Astrocyte (in vitro differentiated cells and primary cell): ENCODE results near the gene FRY. TPM values are rescaled to one million over a fixed set of nuclear protein-coding genes. Genes with fewer than 3 reads are reported as not detected.

ENCODE experiments used
- DNase-seq: peaks from one replicate; pipeline ENCODE4 v3.0.0-alpha.2; 2010; ENCODE audit warnings: low read depth
- FAIRE-seq: peaks from 2 replicates; lab custom pipeline; 2011; peaks lifted over from hg19 to GRCh38; lab: Jason Lieb, UNC
- H2AFZ ChIP-seq: 2 replicates; pipeline ENCODE4 v1.6.0; 2012; ENCODE audit warnings: low read depth, low read length, inconsistent platforms
- H3K27ac ChIP-seq: 2 replicates; pipeline ENCODE4 v1.5.1; 2011; ENCODE audit warnings: low read depth, low read length, inconsistent platforms
- H3K27me3 ChIP-seq: 2 replicates; pipeline ENCODE4 v1.6.0; 2011; ENCODE audit warnings: low read length, inconsistent platforms; ENCODE audit not compliant: insufficient read depth
- H3K36me3 ChIP-seq: 2 replicates; pipeline ENCODE4 v1.5.1; 2011; ENCODE audit warnings: low read length, inconsistent platforms; ENCODE audit not compliant: insufficient read depth
- H3K4me1 ChIP-seq: 2 replicates; pipeline ENCODE4 v1.5.1; 2011; ENCODE audit warnings: low read length, inconsistent platforms; ENCODE audit not compliant: insufficient read depth
- H3K4me2 ChIP-seq: 2 replicates; pipeline ENCODE4 v1.6.0; 2012; ENCODE audit warnings: low read length, inconsistent platforms
- H3K4me3 ChIP-seq: 2 replicates; pipeline ENCODE4 v1.5.1; 2011; ENCODE audit warnings: low read depth, mild to moderate bottlenecking, low read length, inconsistent platforms; ENCODE audit not compliant: insufficient read depth
- H3K79me2 ChIP-seq: 2 replicates; pipeline ENCODE4 v1.6.0; 2012; ENCODE audit warnings: mild to moderate bottlenecking, low read length, inconsistent platforms; ENCODE audit not compliant: insufficient read depth
- H3K9ac ChIP-seq: 2 replicates; pipeline ENCODE4 v1.6.0; 2012; ENCODE audit warnings: mild to moderate bottlenecking, low read length, inconsistent platforms
- H3K9me3 ChIP-seq: 2 replicates; pipeline ENCODE4 v1.5.1; 2012; ENCODE audit warnings: low read depth, mild to moderate bottlenecking, low read length, inconsistent platforms; ENCODE audit not compliant: insufficient read depth
- H4K20me1 ChIP-seq: 2 replicates; pipeline ENCODE4 v1.6.0; 2012; ENCODE audit warnings: low read length, inconsistent platforms; ENCODE audit not compliant: insufficient read depth
- H3K27ac Mint-ChIP-seq: one replicate; pipeline ENCODE4 v1.8.0; 2021; ENCODE audit warnings: mild to moderate bottlenecking, mixed read lengths; ENCODE audit not compliant: unreplicated experiment
- H3K27me3 Mint-ChIP-seq: one replicate; pipeline ENCODE4 v1.8.0; 2021; ENCODE audit warnings: low read depth, mixed read lengths; ENCODE audit not compliant: unreplicated experiment
- H3K36me3 Mint-ChIP-seq: one replicate; pipeline ENCODE4 v1.8.0; 2021; ENCODE audit warnings: low read depth, mixed read lengths; ENCODE audit not compliant: unreplicated experiment
- H3K4me1 Mint-ChIP-seq: one replicate; pipeline ENCODE4 v1.8.0; 2021; ENCODE audit warnings: low read depth, mixed read lengths; ENCODE audit not compliant: unreplicated experiment
- H3K4me3 Mint-ChIP-seq: one replicate; pipeline ENCODE4 v1.8.0; 2021; ENCODE audit warnings: mild to moderate bottlenecking, moderate library complexity, mixed read lengths; ENCODE audit not compliant: unreplicated experiment
- H3K9me3 Mint-ChIP-seq: one replicate; pipeline ENCODE4 v1.8.0; 2021; ENCODE audit warnings: mild to moderate bottlenecking, mixed read lengths; ENCODE audit not compliant: unreplicated experiment
- CTCF ChIP-seq: IDR thresholded peaks from 2 replicates; pipeline ENCODE4 v1.5.1; 2011; ENCODE audit warnings: low read depth, mild to moderate bottlenecking, inconsistent platforms, low read length, moderate library complexity; ENCODE audit not compliant: insufficient read depth
- EZH2 ChIP-seq: IDR thresholded peaks from 2 replicates; pipeline ENCODE4 v1.6.1; 2012; ENCODE audit warnings: mild to moderate bottlenecking, low read length, inconsistent platforms; ENCODE audit not compliant: insufficient read depth
- total RNA-seq: library from RNA; stranded (reverse); gene quantifications from 2 replicates; pipeline ENCODE4 v1.2.1, GENCODE V29; 2021

The FRY gene
- total RNA-seq, 1 donor from 2014 or later, result 4.6 TPM

DNA sequence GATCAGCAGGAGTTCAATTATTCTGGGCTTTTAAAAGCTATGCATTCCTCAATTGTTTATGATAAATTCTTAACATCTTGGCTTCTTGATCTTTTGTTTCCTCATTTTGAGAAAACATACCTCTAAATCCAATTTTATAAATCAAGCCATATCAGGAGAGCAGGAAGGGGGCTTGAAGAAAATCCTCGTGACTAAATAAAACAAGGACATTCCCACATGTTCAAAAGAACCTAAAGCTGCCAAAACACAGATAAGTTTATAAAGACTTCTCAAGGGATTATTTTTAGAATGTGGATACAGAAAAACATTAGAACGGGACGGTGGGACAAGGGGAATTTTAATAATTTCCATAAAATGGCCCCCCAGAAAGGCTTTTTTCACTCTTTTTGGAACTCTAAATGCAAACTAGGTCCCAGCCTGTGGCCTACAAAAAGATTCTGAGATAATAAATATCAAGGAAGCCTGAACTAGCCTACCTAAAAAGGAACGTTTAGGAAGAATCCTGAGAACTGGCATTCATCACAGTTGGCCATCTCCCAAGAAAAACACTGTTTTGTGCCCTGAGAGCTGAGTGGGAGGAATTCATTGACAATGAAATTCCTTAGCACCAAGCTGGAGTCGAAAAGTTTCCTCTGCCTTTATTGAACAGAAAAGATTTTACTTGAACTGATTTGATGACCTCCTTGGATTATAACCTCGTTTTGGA, 253.5 kb downstream of the FRY start:
- Mint-ChIP-seq H3K27ac (peak overlapping the region; percentile 90), H3K4me3 (no peak overlapping the region), H3K9me3 (no peaks in the 10 kb centered on the region), H3K27me3 (no peaks in the 10 kb centered on the region), H3K4me1 (peaks cover 28% of the 10 kb centered on the region), H3K36me3 (no peaks in the 10 kb centered on the region)
- H3K4me1 ChIP-seq, result peaks cover 14% of the 10 kb centered on the region
- peak overlapping the region; percentile 79 for H3K4me2 ChIP-seq
- no peaks in the 10 kb centered on the region for H4K20me1 ChIP-seq
- no peaks in the 10 kb centered on the region for H3K27me3 ChIP-seq
- H3K9ac ChIP-seq, result peak overlapping the region; percentile 58
- no peaks in the 10 kb centered on the region for H3K79me2 ChIP-seq
- H2AFZ ChIP-seq, result peak overlapping the region; percentile 63
- TF ChIP-seq EZH2, result no peak
- no peak for TF ChIP-seq CTCF
- H3K4me3 ChIP-seq, result peak overlapping the region; percentile 30
- H3K27ac ChIP-seq, result peak overlapping the region; percentile 78
- no peaks in the 10 kb centered on the region for H3K36me3 ChIP-seq
- FAIRE-seq, result peak; percentile 47
- H3K9me3 ChIP-seq, result no peaks in the 10 kb centered on the region
- DNase-seq, result peak; percentile 90

DNA sequence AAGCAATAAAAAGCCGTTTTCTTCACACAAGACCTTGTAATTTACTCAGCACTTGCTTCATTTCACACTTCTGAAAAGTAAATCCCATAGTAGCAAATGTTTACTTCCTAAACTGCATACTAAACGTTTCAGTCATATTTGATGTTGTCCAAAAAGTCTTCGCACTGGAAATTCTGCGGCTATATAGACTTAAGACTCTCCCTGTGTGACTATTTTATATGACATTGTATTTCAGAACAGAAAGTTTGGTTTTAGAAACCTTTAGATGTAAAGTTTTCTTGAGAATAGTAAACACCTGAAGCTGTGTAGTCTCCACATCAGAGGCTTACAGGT, 254.0 kb downstream of the FRY start:
- no peak for FAIRE-seq
- Histone ChIP-seq H3K27ac (peak overlapping the region; percentile 78), H4K20me1 (no peaks in the 10 kb centered on the region), H3K4me1 (peaks cover 14% of the 10 kb centered on the region), H3K9me3 (no peaks in the 10 kb centered on the region), H2AFZ (peak overlapping the region; percentile 63), H3K27me3 (no peaks in the 10 kb centered on the region), H3K9ac (peak overlapping the region; percentile 58), H3K36me3 (no peaks in the 10 kb centered on the region), H3K79me2 (no peaks in the 10 kb centered on the region), H3K4me2 (peak overlapping the region; percentile 79), H3K4me3 (peak overlapping the region; percentile 30)
- DNase-seq, result peak; percentile 55
- no peaks in the 10 kb centered on the region for H3K36me3 Mint-ChIP-seq
- no peaks in the 10 kb centered on the region for H3K27me3 Mint-ChIP-seq
- H3K9me3 Mint-ChIP-seq, result no peaks in the 10 kb centered on the region
- H3K4me3 Mint-ChIP-seq, result no peak overlapping the region
- peak overlapping the region; percentile 90 for H3K27ac Mint-ChIP-seq
- H3K4me1 Mint-ChIP-seq, result peaks cover 28% of the 10 kb centered on the region
- TF ChIP-seq EZH2 (no peak), CTCF (no peak)

DNA sequence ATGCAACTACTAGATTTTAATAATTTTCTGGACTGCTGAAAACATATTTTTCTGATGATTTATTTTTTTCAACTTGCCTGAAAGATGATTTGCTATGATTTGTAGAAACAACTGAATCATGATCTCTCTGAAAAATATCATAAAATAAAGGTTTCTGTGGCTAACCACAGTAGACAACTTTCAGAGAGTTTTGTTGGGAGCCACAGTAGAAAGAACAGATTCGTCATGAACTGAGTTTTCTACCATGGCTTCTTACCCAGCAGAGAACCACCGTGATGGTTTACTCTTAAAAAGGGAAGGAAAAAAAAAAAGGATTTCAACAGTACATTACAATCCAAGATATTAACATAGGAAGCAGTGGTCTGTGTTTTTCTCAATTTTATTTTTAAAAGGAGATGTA, 265.6 kb downstream of the FRY start:
- no peak for FAIRE-seq
- Histone ChIP-seq H3K4me1 (no peaks in the 10 kb centered on the region), H3K4me3 (no peak overlapping the region), H3K4me2 (no peak overlapping the region), H2AFZ (no peak overlapping the region), H3K9me3 (no peaks in the 10 kb centered on the region), H3K9ac (no peak overlapping the region), H3K27me3 (peaks cover 3% of the 10 kb centered on the region), H3K79me2 (no peaks in the 10 kb centered on the region), H4K20me1 (no peaks in the 10 kb centered on the region), H3K27ac (no peak overlapping the region), H3K36me3 (no peaks in the 10 kb centered on the region)
- TF ChIP-seq CTCF, result no peak
- no peak for TF ChIP-seq EZH2
- no peak for DNase-seq
- Mint-ChIP-seq H3K27ac (no peak overlapping the region), H3K4me1 (no peaks in the 10 kb centered on the region), H3K36me3 (no peaks in the 10 kb centered on the region), H3K9me3 (no peaks in the 10 kb centered on the region), H3K4me3 (no peak overlapping the region), H3K27me3 (peaks cover 7% of the 10 kb centered on the region)
